Measurements from ENCODE around the gene DPM3.
"Not testable (repeated sequence)": the region's sequence is repeated elsewhere in the genome, so short reads cannot be mapped to it uniquely, and the experiment has no call there.

DPM3 gene

DNA sequence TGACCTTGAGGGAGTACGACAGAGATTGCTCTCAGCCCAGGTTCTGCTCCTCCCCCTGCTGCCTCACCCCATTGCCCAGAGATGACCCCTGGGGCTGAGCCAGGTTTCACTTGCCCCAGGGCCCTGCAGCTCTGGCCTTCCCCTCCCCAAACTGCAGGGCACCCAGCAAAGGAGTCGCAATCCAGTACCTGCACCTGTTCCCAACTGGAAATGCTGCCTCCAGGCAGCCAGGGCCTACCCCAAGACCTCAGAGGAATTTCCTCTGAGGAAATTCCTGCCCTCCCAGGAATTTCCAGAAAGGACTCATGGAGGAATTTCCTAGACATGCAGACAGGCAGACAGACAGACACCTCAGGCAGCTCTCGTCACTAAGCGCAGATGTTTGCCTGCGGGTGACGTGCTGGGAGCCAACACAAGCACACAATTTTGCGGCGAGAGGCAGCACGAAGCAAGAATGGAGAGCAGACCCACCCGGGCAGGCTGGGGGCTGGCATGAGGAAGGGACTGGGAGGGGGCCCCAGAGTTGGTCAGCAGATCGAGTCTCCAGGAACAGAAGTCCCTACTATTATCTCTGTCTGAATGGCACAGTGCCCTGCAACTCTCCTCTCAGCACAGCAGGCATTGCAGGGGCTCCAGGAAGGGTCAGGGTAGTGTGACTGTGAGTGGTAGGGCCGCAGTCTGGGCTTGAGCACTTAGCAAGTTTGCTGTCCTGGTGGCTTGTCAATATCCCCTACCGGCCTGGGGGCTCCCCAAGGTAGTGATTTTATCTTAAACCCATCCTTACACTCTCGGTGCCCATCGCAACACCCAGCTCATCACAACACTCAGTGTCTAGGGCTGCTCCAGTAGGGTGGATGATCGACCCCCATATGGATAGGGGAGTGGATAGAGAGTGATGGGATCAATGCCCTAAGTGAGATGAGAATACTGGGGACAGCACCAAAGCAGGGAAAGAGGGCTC, 15.5 kb downstream of the DPM3 start:
- DNase-seq = no peak

- DNase-seq = no peak
Observed at GRCh38 chr1:155123801-155124200, 16.5 kb downstream of the DPM3 start.

DNA sequence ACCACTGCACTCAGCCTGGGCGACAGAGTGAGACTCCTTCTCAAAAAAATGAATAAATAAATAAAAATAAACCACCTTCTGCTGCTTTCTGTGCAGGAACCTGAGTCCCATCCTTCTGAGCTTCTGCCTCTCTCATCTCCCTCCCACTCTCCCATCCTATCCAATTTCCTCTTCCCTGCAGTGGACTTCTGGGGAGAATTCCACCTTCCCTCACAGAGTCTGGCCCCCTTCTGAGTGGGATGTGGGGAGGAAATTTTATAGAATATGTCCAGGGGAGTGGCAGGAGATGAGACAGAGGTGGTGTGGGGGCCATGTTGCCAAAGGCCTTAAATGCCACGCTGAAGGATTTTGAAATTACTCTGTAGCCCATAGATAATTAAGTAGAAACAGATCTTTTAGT, 18.0 kb downstream of the DPM3 start:
- DNase-seq = no peak

- no peak for DNase-seq
Observed at GRCh38 chr1:155121249-155121648, 19.1 kb downstream of the DPM3 start.

GRCh38 chr1:155120253-155120652, 20.1 kb downstream of the DPM3 start:
- no peak for DNase-seq

- DNase-seq = not testable (repeated sequence)
Observed at GRCh38 chr1:155118090-155118489, 22.2 kb downstream of the DPM3 start.

- DNase-seq = no peak
Observed at GRCh38 chr1:155117610-155118009, 22.7 kb downstream of the DPM3 start.

DNA sequence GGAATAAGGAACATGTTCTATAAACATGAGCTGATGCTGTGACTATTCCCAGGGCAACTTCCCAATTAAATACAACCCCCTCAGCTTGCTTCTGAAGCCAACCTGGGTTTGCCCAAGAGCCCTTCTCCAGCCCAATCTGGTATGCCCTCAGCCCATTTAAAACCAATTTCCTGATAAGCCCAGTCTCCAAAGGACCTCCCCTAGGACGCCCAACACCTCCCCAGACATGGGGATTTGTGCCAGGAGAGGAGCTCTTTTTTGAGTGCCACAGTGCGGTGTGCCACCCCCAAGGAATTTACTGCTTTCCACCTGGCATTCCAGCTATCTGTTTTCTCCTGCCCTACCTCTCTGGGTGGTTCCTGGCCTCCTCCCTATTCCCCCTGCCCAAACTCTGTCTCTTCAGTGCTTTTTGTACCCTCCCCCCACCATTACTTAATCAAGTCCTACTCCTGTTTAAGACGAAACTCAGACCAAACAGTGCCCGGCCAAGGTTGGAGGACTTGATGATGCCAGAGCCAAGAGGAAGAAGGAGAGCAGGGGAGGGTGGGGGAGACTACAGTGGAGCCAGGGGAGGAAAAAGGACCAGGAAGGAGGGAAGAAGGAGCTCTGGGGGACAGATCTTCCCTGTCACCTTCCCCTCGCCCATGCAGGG, 24.1 kb downstream of the DPM3 start:
- DNase-seq = no peak

- no peak for DNase-seq
Observed at GRCh38 chr1:155113450-155113980, 26.8 kb downstream of the DPM3 start.

DNA sequence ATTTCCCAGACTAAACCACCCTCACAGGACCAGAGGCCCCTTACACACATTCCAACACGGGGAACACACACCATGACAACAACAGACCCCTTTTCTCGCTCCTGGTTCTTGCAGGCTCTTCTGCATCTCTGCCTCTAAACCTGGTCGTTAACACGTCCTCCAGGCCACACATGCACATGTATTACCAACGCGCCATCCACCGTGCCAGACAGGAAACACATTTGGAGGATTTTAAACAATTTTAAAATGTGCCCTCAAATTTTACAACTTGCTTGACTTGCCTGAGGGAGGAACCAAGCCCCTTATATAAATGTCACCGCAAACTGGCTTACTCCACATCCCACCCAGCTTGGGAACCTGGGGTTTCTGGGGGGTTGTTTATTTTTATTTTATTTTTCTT, 29.5 kb downstream of the DPM3 start:
- no peak for DNase-seq

DNA sequence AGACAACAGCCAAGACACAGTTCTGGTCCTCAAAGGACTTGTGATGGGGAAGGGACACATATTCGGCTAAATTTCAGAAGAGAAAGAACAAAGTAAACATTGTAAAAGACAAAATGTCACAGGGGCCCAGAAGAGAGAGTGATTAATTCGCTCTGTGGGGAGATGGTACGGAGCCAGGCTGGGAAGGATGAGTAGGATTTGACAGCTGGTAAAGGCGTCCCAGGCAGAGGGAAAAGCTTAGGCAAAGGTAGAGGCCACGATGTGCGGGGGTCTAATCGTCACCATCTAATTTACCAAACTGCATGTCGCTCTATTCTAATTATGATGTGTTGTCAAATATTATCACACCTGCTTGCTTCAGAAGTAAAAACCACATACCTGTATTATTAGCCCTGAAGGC, 29.9 kb downstream of the DPM3 start:
- DNase-seq = no peak

GRCh38 chr1:155108296-155108695, 32.0 kb downstream of the DPM3 start:
- no peak for DNase-seq

DNA sequence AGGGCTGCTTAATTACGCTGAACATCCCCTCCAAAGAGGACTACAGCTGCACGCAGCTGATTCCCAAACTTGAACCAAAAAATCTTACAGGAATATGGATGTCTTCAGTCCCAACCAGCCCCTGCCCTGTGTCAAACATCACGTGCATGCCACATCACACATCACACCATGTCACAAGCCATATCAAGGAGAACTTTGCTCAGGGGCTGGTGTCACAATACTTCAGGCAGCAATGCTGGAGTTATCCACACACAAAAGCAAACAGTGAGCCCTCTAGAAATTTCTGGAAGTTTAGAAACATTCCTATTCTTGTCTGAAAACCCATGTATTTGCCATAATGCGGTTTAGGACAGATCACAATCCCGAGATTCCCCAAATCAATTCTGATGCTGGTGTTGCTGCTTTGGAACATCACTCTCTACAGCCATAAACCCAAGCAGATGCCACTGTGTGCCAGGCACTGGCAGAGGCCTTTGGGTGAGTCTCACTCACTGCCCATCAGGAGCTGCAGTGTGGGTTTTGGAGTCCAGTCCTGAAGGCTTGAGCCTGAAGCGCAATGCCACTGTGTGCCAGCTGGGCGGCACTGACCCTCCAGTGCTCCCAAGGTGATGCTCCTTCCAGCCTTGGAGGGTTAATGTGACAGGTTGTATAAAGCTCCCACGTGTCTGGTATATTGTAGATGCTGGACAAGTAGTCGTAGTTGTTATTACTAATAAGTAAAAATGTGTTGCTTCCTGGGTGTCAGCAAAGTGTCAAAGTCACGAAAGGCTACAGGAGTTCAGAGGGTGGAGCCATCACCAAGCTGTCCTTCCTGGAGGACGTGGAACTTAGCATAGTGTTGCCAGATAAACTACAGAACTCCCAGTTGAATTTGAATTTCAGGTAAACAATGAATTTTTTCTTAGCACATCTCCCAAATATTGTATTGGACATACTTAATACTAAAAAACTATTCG, 32.7 kb downstream of the DPM3 start:
- no peak for DNase-seq

- no peak for DNase-seq
Observed at GRCh38 chr1:155106862-155107261, 33.5 kb downstream of the DPM3 start.

DNA sequence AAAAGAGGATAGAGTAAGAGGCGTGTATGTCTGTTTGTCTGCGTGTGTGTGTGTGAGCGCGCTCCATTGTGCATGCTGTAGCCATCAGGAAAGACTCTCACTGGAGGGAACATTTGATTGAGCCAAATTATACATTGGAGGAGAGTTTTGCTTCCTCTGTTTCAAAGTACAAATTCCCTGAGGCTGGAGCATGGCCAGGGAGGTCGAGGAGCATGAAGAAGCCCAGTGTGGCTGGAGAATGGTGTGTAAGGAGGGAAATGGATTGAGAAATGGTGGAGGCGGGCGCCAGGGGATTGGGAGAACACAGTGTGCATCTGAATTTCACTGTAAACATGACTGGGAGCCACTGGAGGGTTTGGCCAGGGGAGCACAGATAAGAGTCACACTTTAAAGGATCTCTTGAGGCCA, 34.7 kb downstream of the DPM3 start:
- DNase-seq = no peak

DNA sequence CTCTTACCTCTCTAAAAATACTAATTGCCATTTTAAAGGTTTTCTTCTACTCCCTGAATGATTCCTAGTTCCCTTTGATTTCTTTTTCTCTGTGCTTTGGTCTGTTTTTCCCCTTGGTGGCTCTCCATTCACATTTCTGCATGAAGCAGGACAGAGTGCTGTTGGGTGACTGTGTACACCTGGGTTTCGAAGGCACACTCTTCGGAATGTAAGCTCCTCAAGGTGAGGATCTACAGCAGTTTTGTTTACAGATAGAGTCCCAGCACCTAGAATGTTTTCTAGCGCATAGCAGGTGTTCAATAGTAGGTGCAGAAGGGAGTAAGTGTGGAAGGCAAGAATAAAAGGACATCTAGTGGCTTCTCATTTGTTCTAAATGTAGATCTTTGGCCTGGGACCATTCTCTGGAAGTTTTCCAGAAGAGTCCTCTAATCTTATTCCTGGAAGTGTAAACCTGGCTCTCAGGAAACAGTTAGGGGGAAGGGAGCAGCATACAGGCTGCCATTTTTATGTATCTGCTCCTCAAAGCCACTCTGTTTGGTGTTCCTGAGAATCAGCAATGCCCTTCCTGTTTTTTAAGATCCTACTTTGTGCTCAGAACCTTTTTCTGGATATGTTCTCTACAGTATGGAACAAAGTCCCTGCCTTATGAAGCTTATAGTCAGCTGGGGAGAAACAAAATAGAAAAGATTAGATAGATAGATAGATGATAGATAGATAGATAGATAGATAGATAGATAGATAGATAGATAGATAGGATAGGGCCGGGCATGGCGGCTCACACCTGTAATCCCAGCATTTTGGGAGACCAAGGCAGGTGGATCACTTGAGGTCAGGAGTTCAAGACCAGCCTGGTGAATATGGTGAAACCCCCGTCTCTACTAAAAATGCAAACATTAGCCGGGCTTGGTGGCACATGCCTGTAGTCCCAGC, 35.5 kb downstream of the DPM3 start:
- no peak for DNase-seq

DNA sequence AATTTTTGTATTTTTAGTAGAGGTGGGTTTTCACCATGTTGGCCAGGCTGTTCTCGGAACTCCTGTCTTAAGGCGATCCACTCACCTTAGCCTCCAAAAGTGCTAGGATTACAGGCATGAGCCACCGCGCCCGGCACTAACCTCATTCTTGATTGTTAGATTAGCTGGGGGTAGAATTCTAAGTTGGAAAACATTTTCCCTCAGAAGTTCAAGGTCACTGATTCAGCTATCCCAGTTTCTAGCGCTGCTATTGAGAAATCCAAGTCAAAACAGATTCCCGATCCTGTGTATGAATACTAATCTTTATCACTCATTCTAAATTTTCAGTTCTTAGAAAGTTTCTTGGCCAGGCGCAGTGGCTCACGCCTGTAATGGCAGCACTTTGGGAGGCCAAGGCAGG, 37.0 kb downstream of the DPM3 start:
- DNase-seq = no peak

DNA sequence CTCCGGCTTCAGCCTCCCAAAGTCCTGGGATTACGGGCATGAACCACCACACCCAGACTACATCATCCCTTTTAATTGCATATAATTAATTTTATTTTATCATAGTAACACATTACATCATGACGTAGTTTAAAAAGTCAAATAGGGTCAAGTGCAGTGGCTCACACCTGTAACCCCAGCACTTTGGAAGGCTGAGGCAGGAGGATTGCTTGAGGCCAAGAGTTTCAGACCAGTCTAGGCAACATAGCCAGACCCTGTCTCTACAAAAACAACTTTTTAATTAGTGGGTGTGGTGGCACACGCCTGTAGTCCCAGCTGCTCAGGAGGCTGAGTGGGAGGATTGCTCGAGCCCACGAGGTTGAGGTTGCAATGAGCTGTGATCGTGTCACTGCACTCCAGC, 41.0 kb downstream of the DPM3 start:
- no peak for DNase-seq

DNA sequence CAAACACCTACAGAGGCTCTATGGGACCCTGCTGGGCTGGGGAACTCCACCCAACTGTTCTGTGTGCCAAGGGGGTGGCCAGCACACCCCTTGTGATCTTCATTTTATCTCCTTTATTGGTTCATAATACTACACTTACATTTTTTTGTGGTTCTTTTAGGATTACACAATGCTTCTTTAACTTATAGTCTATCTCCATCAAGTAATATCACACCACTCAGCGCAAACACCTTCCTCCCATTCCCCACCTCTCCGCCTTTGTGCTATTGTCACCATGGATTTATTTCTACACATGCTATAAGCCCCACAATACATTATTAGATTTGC, 45.7 kb downstream of the DPM3 start:
- no peak for DNase-seq

GRCh38 chr1:155093911-155094621, 46.3 kb downstream of the DPM3 start:
- DNase-seq = no peak

DNA sequence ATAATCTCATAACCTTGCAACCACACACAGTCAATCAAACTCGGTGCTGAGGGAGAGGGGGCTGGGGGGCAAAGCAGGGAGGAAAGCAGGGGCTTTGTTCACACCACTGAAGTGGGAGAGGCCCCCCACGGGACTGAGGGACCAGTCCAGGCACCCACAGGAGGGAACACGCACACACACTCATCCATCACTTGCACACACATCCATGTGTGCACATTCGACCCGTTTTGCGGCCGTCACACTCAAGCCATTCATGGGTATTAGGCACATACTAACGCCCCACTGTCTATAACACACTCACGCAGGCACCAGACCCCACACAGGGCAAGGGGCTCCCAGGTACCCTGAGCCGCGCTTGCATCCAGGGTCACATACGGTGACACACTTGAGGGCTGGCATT, 47.7 kb downstream of the DPM3 start:
- no peak for DNase-seq
